HL-60 (cell line): ENCODE measurements around the gene CACNA2D3.

ENCODE experiments used
- GABPA ChIP-seq: IDR thresholded peaks from 2 replicates; pipeline ENCODE4 v1.6.1; 2012; ENCODE audit warnings: low read depth
- TF ChIP-seq, protein P1 (sequence below): IDR thresholded peaks from 2 replicates; pipeline ENCODE4 v1.6.1; 2012; ENCODE audit warnings: low read depth; ENCODE audit not compliant: insufficient replicate concordance
- TF ChIP-seq, protein P2 (sequence below): IDR thresholded peaks from one replicate; pipeline ENCODE4 v1.5.1; 2011; ENCODE audit warnings: low read length, control low read depth, inconsistent platforms; ENCODE audit not compliant: insufficient read depth

DNA sequence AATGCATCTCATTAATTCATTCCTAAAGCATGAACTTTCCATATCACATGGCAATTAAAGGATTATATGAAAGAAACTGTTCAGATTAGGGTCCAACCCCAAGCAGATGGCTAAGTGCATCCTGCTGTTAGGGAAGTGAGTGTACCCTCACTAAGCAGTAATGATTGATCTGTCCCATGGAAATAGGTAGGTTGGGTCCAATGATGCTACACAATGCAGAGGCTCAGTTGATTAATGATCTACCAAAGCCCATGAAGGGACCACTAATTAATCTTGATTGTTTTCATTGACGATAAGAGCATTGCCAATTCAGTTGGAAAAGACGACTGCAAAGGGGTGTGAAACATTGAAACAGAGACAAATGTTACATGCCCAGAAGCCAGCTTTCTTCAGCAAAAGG is 1000.0 kb downstream of the CACNA2D3 start:
- TF ChIP-seq, protein P1, sequence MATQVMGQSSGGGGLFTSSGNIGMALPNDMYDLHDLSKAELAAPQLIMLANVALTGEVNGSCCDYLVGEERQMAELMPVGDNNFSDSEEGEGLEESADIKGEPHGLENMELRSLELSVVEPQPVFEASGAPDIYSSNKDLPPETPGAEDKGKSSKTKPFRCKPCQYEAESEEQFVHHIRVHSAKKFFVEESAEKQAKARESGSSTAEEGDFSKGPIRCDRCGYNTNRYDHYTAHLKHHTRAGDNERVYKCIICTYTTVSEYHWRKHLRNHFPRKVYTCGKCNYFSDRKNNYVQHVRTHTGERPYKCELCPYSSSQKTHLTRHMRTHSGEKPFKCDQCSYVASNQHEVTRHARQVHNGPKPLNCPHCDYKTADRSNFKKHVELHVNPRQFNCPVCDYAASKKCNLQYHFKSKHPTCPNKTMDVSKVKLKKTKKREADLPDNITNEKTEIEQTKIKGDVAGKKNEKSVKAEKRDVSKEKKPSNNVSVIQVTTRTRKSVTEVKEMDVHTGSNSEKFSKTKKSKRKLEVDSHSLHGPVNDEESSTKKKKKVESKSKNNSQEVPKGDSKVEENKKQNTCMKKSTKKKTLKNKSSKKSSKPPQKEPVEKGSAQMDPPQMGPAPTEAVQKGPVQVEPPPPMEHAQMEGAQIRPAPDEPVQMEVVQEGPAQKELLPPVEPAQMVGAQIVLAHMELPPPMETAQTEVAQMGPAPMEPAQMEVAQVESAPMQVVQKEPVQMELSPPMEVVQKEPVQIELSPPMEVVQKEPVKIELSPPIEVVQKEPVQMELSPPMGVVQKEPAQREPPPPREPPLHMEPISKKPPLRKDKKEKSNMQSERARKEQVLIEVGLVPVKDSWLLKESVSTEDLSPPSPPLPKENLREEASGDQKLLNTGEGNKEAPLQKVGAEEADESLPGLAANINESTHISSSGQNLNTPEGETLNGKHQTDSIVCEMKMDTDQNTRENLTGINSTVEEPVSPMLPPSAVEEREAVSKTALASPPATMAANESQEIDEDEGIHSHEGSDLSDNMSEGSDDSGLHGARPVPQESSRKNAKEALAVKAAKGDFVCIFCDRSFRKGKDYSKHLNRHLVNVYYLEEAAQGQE = no peak
- TF ChIP-seq, protein P2, sequence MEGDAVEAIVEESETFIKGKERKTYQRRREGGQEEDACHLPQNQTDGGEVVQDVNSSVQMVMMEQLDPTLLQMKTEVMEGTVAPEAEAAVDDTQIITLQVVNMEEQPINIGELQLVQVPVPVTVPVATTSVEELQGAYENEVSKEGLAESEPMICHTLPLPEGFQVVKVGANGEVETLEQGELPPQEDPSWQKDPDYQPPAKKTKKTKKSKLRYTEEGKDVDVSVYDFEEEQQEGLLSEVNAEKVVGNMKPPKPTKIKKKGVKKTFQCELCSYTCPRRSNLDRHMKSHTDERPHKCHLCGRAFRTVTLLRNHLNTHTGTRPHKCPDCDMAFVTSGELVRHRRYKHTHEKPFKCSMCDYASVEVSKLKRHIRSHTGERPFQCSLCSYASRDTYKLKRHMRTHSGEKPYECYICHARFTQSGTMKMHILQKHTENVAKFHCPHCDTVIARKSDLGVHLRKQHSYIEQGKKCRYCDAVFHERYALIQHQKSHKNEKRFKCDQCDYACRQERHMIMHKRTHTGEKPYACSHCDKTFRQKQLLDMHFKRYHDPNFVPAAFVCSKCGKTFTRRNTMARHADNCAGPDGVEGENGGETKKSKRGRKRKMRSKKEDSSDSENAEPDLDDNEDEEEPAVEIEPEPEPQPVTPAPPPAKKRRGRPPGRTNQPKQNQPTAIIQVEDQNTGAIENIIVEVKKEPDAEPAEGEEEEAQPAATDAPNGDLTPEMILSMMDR = no peak
- no peak for TF ChIP-seq GABPA
